H1 (cell line): ENCODE measurements around the gene DPYD. TPM values are rescaled to one million over a fixed set of nuclear protein-coding genes. Genes with fewer than 3 reads are reported as not detected.

Source experiments
- CTCF ChIA-PET: fragments of 300-600 bp; sonication (Branson Sonifier 250); formaldehyde crosslinking; loops from one replicate; lab custom pipeline; 2021; ENCODE audit not compliant: partially characterized antibody; lab: Charles Lee
- POLR2A ChIA-PET: fragments of 300-600 bp; sonication (Branson Sonifier 250); formaldehyde crosslinking; loops from one replicate; lab custom pipeline; 2021; ENCODE audit warnings: inconsistent platforms; ENCODE audit not compliant: partially characterized antibody; lab: Charles Lee
- DNase-seq, 2 experiments: peaks; one replicate each; pipeline versions ENCODE4 v3.0.0 to v3.0.0-alpha.2; 2010 to 2022; ENCODE audit warnings: low spot score in 2 of 2, low read depth in 1 of 2, mixed read lengths in 1 of 2
- FAIRE-seq: peaks from 2 replicates; lab custom pipeline; 2011; peaks lifted over from hg19 to GRCh38; lab: Jason Lieb, UNC
- H2AFZ ChIP-seq: 2 replicates; pipeline ENCODE4 v1.8.1; 2012; ENCODE audit warnings: low read length, inconsistent platforms
- H2AK5ac ChIP-seq: 2 replicates; pipeline ENCODE4 v1.6.1; 2013; ENCODE audit warnings: low read depth, low read length
- H2BK120ac ChIP-seq: replicated peaks from 2 replicates; pipeline ENCODE3; 2013; ENCODE audit warnings: low read depth, low read length, inconsistent platforms
- H2BK12ac ChIP-seq: 2 replicates; pipeline ENCODE4 v1.6.1; 2013; ENCODE audit warnings: low read depth, low read length
- H2BK15ac ChIP-seq: 2 replicates; pipeline ENCODE4 v1.6.1; 2013; ENCODE audit warnings: low read length
- H2BK20ac ChIP-seq: 2 replicates; pipeline ENCODE4 v1.6.1; 2013; ENCODE audit warnings: low read length
- H2BK5ac ChIP-seq: 2 replicates; pipeline ENCODE4 v1.6.1; 2013; ENCODE audit warnings: low read depth, low read length
- H3K14ac ChIP-seq: 2 replicates; pipeline ENCODE4 v1.6.1; 2013; ENCODE audit warnings: inconsistent platforms; ENCODE audit not compliant: insufficient read length
- H3K18ac ChIP-seq: 2 replicates; pipeline ENCODE4 v1.6.1; 2013; ENCODE audit warnings: low read length; ENCODE audit errors: extremely low read depth
- H3K23ac ChIP-seq: 2 replicates; pipeline ENCODE4 v1.6.1; 2013; ENCODE audit warnings: inconsistent platforms; ENCODE audit not compliant: insufficient read length
- H3K23me2 ChIP-seq: 2 replicates; pipeline ENCODE4 v1.6.1; 2013; ENCODE audit warnings: low read depth, low read length
- H3K27ac ChIP-seq: 2 replicates; pipeline ENCODE4 v1.6.1; 2011; ENCODE audit warnings: low read depth, low read length, inconsistent platforms
- H3K27me3 ChIP-seq, 4 experiments: replicated peaks in 1 of 4; 1 replicate in 1 of 4; 2 replicates in 3 of 4; pipeline versions ENCODE4 v1.6.1 to v1.8.1; 2011 to 2013; ENCODE audit warnings: low read length in 3 of 4, mild to moderate bottlenecking in 3 of 4, inconsistent platforms in 2 of 4, mixed read lengths in 2 of 4, moderate library complexity in 1 of 4; ENCODE audit not compliant: control insufficient read depth in 3 of 4, insufficient read depth in 3 of 4; ENCODE audit errors: extremely low read depth in 1 of 4
- H3K36me3 ChIP-seq, 4 experiments: 2 replicates each; pipeline versions ENCODE4 v1.6.1 to v1.8.1; 2011 to 2013; ENCODE audit warnings: mild to moderate bottlenecking in 4 of 4, low read length in 3 of 4, moderate library complexity in 2 of 4, control low read depth in 1 of 4, inconsistent platforms in 1 of 4; ENCODE audit not compliant: insufficient read depth in 4 of 4, control insufficient read depth in 2 of 4
- H3K4ac ChIP-seq: replicated peaks from 2 replicates; pipeline ENCODE3; 2013; ENCODE audit warnings: low read length, low read depth, mixed read lengths, inconsistent platforms; ENCODE audit not compliant: insufficient read length
- H3K4me1 ChIP-seq, 4 experiments: replicated peaks in 1 of 4; 1 replicate in 1 of 4; 2 replicates in 3 of 4; pipeline versions ENCODE4 v1.6.1 to v1.8.1; 2011 to 2013; ENCODE audit warnings: low read length in 3 of 4, inconsistent platforms in 2 of 4, mixed read lengths in 1 of 4; ENCODE audit not compliant: insufficient read depth in 4 of 4, control insufficient read depth in 3 of 4
- H3K4me2 ChIP-seq, 2 experiments: 2 replicates each; pipeline versions ENCODE4 v1.6.1 to v1.8.1; 2011 to 2013; ENCODE audit warnings: low read depth in 2 of 2, low read length in 2 of 2, control low read depth in 1 of 2, inconsistent platforms in 1 of 2, mild to moderate bottlenecking in 1 of 2; ENCODE audit not compliant: insufficient read depth in 1 of 2
- H3K4me3 ChIP-seq, 4 experiments: fragments of 200-600, 300-600 bp in 1 of 4; sonication (generic), shearing (Covaris generic), sonication (Bioruptor Twin) in 1 of 4; 2 replicates each; pipeline versions ENCODE4 v1.5.1 to v1.8.1; 2011 to 2016; ENCODE audit warnings: low read length in 4 of 4, low read depth in 3 of 4, control low read depth in 2 of 4, inconsistent platforms in 2 of 4, mild to moderate bottlenecking in 2 of 4, mixed read lengths in 1 of 4, moderate library complexity in 1 of 4; ENCODE audit not compliant: insufficient read depth in 2 of 4; ENCODE audit errors: extremely low read depth in 1 of 4
- H3K56ac ChIP-seq: replicated peaks from 2 replicates; pipeline ENCODE3; 2013; ENCODE audit warnings: low read depth, mild to moderate bottlenecking, mixed read lengths, low read length, inconsistent platforms; ENCODE audit not compliant: insufficient read length
- H3K79me1 ChIP-seq: 2 replicates; pipeline ENCODE4 v1.6.1; 2013; ENCODE audit warnings: low read depth, low read length, control low read depth
- H3K79me2 ChIP-seq, 2 experiments: 2 replicates each; pipeline versions ENCODE4 v1.6.1 to v1.8.1; 2012 to 2013; ENCODE audit warnings: low read length in 2 of 2, mild to moderate bottlenecking in 2 of 2, inconsistent platforms in 1 of 2; ENCODE audit not compliant: insufficient read depth in 2 of 2, control insufficient read depth in 1 of 2
- H3K9ac ChIP-seq, 4 experiments: replicated peaks in 1 of 4; 1 replicate in 1 of 4; 2 replicates in 3 of 4; pipeline versions ENCODE4 v1.6.1 to v1.8.1; 2011 to 2013; ENCODE audit warnings: low read depth in 3 of 4, low read length in 3 of 4, control low read depth in 2 of 4, mild to moderate bottlenecking in 2 of 4, moderate library complexity in 2 of 4, inconsistent platforms in 1 of 4; ENCODE audit errors: extremely low read depth in 1 of 4
- H3K9me3 ChIP-seq, 2 experiments: 2 replicates each; pipeline versions ENCODE4 v1.6.1 to v1.8.1; 2012 to 2013; ENCODE audit warnings: mild to moderate bottlenecking in 2 of 2, moderate library complexity in 2 of 2, control low read depth in 1 of 2, inconsistent platforms in 1 of 2, low read depth in 1 of 2, low read length in 1 of 2, mixed read lengths in 1 of 2; ENCODE audit not compliant: insufficient read depth in 2 of 2
- H4K20me1 ChIP-seq, 2 experiments: replicated peaks in 1 of 2; 2 replicates each; pipeline versions ENCODE3 to v1.8.1; 2011 to 2013; ENCODE audit warnings: inconsistent platforms in 2 of 2, low read length in 2 of 2, mild to moderate bottlenecking in 1 of 2; ENCODE audit not compliant: insufficient read depth in 2 of 2, control insufficient read depth in 1 of 2
- H4K5ac ChIP-seq: 2 replicates; pipeline ENCODE4 v1.6.1; 2013; ENCODE audit warnings: low read length, low read depth, mixed read lengths, inconsistent platforms; ENCODE audit not compliant: insufficient read length
- H4K8ac ChIP-seq: 2 replicates; pipeline ENCODE4 v1.8.0; 2013; ENCODE audit warnings: mild to moderate bottlenecking, moderate library complexity, low read length, inconsistent platforms; ENCODE audit not compliant: insufficient read depth; ENCODE audit errors: extremely low read depth
- H4K91ac ChIP-seq: replicated peaks from 2 replicates; pipeline ENCODE3; 2013; ENCODE audit warnings: low read length, mixed read lengths, inconsistent platforms; ENCODE audit not compliant: insufficient read length
- GABPA ChIP-seq: IDR thresholded peaks from 2 replicates; pipeline ENCODE4 v1.6.1; 2011; ENCODE audit warnings: mild to moderate bottlenecking, low read length, moderate library complexity, borderline replicate concordance; ENCODE audit not compliant: insufficient read depth
- RXRA ChIP-seq: IDR thresholded peaks from 2 replicates; pipeline ENCODE4 v1.6.1; 2011; ENCODE audit warnings: low read depth, mild to moderate bottlenecking, low read length, moderate library complexity; ENCODE audit not compliant: insufficient read depth
- WGBS, 2 experiments: shearing (Covaris generic) in 1 of 2; methylation state at CpG; one replicate each; pipeline versions ENCODE4 v1.1.6 to v1.1.7; 2013 to 2015; ENCODE audit warnings: low lambda C conversion rate in 2 of 2, mixed read lengths in 2 of 2, inconsistent platforms in 1 of 2, low coverage in 1 of 2, missing lambda C conversion rate in 1 of 2; ENCODE audit not compliant: insufficient replicate concordance in 2 of 2, insufficient coverage in 1 of 2, insufficient read length in 1 of 2; ENCODE audit errors: extremely low coverage in 1 of 2, missing lambda C conversion rate in 1 of 2; 5-methylcytosine and 5-hydroxymethylcytosine counted together
- polyA plus RNA-seq, 7 experiments: library from polyadenylated mRNA; depleted of rRNA in 3 of 7; stranded (reverse) in 5 of 7; unstranded in 2 of 7; fragments of >200 nt in 5 of 7; fragments of 200-250 nt in 2 of 7; gene quantifications; 1 replicate in 5 of 7; 2 replicates in 1 of 7; 4 replicates in 1 of 7; pipeline versions ENCODE4 v1.2.1 to v1.2.3, GENCODE V29; 2011 to 2013; ENCODE audit warnings: missing spikeins in 2 of 7, mixed read lengths in 2 of 7
- total RNA-seq: library from RNA; stranded (reverse); fragmentation: NEBNext Ultra II Directional; extraction: Animal tissue kit (Norgen Biotek cat#: 25700); gene quantifications from 2 replicates; pipeline ENCODE4 v1.2.1, GENCODE V29; 2021

Gene DPYD
- total and polyA plus RNA-seq, 2 of the 8 experiments (the other 6 are each of a cell fraction or from before 2014, with no cell fraction given): 0.29 to 0.73 TPM

DNA sequence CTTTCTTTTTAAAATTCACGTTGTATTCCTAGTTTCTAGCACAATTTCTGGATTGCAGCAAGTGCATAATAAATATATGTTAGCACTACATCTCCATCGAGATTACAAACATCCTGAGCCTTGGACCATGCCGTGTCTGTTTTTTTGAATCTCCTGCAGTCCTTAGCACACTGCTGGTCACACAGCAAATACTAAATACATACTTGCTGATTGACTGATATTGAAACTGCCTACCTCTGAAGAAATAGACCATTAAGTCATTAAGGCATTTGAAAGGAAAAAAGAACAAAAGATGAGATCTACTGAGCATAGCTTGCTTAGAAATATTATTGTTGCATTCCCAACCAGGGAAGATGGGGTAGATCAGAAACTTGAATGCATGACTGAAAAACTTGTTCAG, 830.1 kb downstream of the DPYD start:
- CTCF ChIA-PET: interaction anchor here (0.6 to 0.9 kb wide), 2 partner anchors 16 to 20 kb away, joined by 3 to 5 read pairs; no protein-coding TSS in a partner anchor

More for the DNA sequence above, 830.1 kb downstream of the DPYD start:
- 88% methylated on average over 3 of the region's 3 CpGs; no CpG with 5 or more reads in 1 of the 2 experiments for WGBS, 2 experiments
- Histone ChIP-seq H2BK20ac (no peak overlapping the region), H3K18ac (no peak overlapping the region), H3K4me3 (no peak overlapping the region), H3K27me3 (no peaks in the 10 kb centered on the region), H3K9me3 (no peaks in the 10 kb centered on the region), H3K56ac (no peak overlapping the region), H3K23ac (no peak overlapping the region)
- POLR2A ChIA-PET: no interaction called here
- no peak for FAIRE-seq
- DNase-seq: no peak
- TF ChIP-seq RXRA: no peak
- no peak for TF ChIP-seq GABPA
- TF ChIP-seq, all 59 proteins: peak for 0
- H4K8ac ChIP-seq: no peak overlapping the region
- no peak overlapping the region for H3K4me2 ChIP-seq
- no peak overlapping the region for H2BK12ac ChIP-seq
- H3K79me1 ChIP-seq: no peaks in the 10 kb centered on the region
- H3K36me3 ChIP-seq: no peaks in the 10 kb centered on the region
- no peak overlapping the region for H3K27ac ChIP-seq
- H3K23me2 ChIP-seq: no peaks in the 10 kb centered on the region
- H3K4ac ChIP-seq: peak overlapping the region; percentile 70
- no peak overlapping the region for H2BK15ac ChIP-seq
- no peak overlapping the region for H3K14ac ChIP-seq
- H3K79me2 ChIP-seq: no peaks in the 10 kb centered on the region
- no peak overlapping the region for H3K9ac ChIP-seq
- no peaks in the 10 kb centered on the region for H4K20me1 ChIP-seq
- H2BK120ac ChIP-seq: no peak overlapping the region
- no peaks in the 10 kb centered on the region; a peak in 1 of 7 replicates for H3K4me1 ChIP-seq
- no peak overlapping the region for H2BK5ac ChIP-seq
- no peak overlapping the region for H4K91ac ChIP-seq
- no peak overlapping the region for H4K5ac ChIP-seq
- no peak overlapping the region for H2AK5ac ChIP-seq
- no peak overlapping the region for H2AFZ ChIP-seq
